ENCODE data around the gene OR2H2. TPM values are rescaled to one million over a fixed set of nuclear protein-coding genes. Genes with fewer than 3 reads are reported as not detected.
A peak's percentile ranks its signal among the peaks of the same experiment; 100 is the strongest.

The OR2H2 gene
- total and polyA plus RNA-seq, 2 experiments from 2014 or later = 0.86 TPM; not detected in 1

- TF ChIP-seq JUNB (IDR thresholded peaks at IDR 0.05; ENCODE audit: unreplicated experiment) = no peak
- no peak for TF ChIP-seq EZH2 (IDR thresholded peaks at IDR 0.05; ENCODE audit: low read depth, unreplicated experiment)
- no peak for TF ChIP-seq STAT1 (IDR thresholded peaks at IDR 0.05; ENCODE audit: unreplicated experiment)
- TF ChIP-seq CTCF (conservative IDR thresholded peaks at IDR 0.05; ENCODE audit: low read depth in 2 of 2) = no peak
- DNase-seq (ENCODE audit: low spot score) = no peak
- peaks cover 21% of the 10 kb centered on the region for H4K20me1 ChIP-seq (replicated peaks; ENCODE audit: insufficient read depth)
- Mint-ChIP-seq H3K4me1 (peaks cover 79% of the 10 kb centered on the region), H3K36me3 (ENCODE audit: low read depth) (peaks cover 60% of the 10 kb centered on the region), H3K9me3 (no peaks in the 10 kb centered on the region), H3K27me3 (ENCODE audit: insufficient read depth, low read depth, poor library complexity) (peaks cover 40% of the 10 kb centered on the region), H3K27ac (peak overlapping the region; percentile 47; the same call in 1 of the 2 replicates), H3K4me3 (peak overlapping the region; percentile 86)
- H3K27ac ChIP-seq (ENCODE audit: low read depth) = peak overlapping the region; percentile 86
- H3K4me2 ChIP-seq = peak overlapping the region; percentile 98
- peaks cover 69% of the 10 kb centered on the region for H3K4me1 ChIP-seq (ENCODE audit: insufficient read depth)
- no peak for ATAC-seq
- H3K27me3 ChIP-seq (ENCODE audit: insufficient read depth) = no peaks in the 10 kb centered on the region
- H3F3A ChIP-seq (replicated peaks; ENCODE audit: low read depth) = peaks cover 43% of the 10 kb centered on the region
- H3K36me3 ChIP-seq (ENCODE audit: insufficient read depth) = peaks cover 30% of the 10 kb centered on the region
- no peak overlapping the region for H2AFZ ChIP-seq
- peak overlapping the region; percentile 96 for H3K4me3 ChIP-seq
- peaks cover 80% of the 10 kb centered on the region for H3K79me2 ChIP-seq (replicated peaks; ENCODE audit: insufficient read depth)
- no peaks in the 10 kb centered on the region for H3K9me2 ChIP-seq (ENCODE audit: insufficient read depth)
Observed at GRCh38 chr6:29625337-29625930, 40.5 kb downstream of the OR2H2 start.

- Histone ChIP-seq H3K27me3 (ENCODE audit: insufficient read depth) (no peaks in the 10 kb centered on the region), H3K4me1 (ENCODE audit: insufficient read depth) (peaks cover 72% of the 10 kb centered on the region), H3F3A (replicated peaks; ENCODE audit: low read depth) (peaks cover 35% of the 10 kb centered on the region), H3K27ac (ENCODE audit: low read depth) (peak overlapping the region; percentile 66), H3K4me3 (peak overlapping the region; percentile 96), H3K4me2 (peak overlapping the region; percentile 98), H3K79me2 (replicated peaks; ENCODE audit: insufficient read depth) (peaks cover 83% of the 10 kb centered on the region), H2AFZ (no peak overlapping the region), H4K20me1 (replicated peaks; ENCODE audit: insufficient read depth) (peaks cover 24% of the 10 kb centered on the region), H3K36me3 (ENCODE audit: insufficient read depth) (peaks cover 13% of the 10 kb centered on the region), H3K9me2 (ENCODE audit: insufficient read depth) (no peaks in the 10 kb centered on the region)
- peaks cover 37% of the 10 kb centered on the region for H3K27me3 Mint-ChIP-seq (ENCODE audit: insufficient read depth, low read depth, poor library complexity)
- peak overlapping the region; percentile 86 for H3K4me3 Mint-ChIP-seq
- no peaks in the 10 kb centered on the region for H3K9me3 Mint-ChIP-seq
- H3K36me3 Mint-ChIP-seq (ENCODE audit: low read depth) = peaks cover 42% of the 10 kb centered on the region
- no peak for DNase-seq (ENCODE audit: low spot score)
- peaks cover 79% of the 10 kb centered on the region for H3K4me1 Mint-ChIP-seq
- H3K27ac Mint-ChIP-seq = peak overlapping the region; percentile 76
- ATAC-seq = no peak
- TF ChIP-seq EZH2phosphoT487 (IDR thresholded peaks at IDR 0.05; ENCODE audit: unreplicated experiment) (no peak), CTCF (conservative IDR thresholded peaks at IDR 0.05; ENCODE audit: low read depth in 2 of 2) (no peak), ZNF331 (CRISPR knock-in tag; IDR thresholded peaks at IDR 0.05; ENCODE audit: low read depth) (no peak)
- TF ChIP-seq, protein P1, sequence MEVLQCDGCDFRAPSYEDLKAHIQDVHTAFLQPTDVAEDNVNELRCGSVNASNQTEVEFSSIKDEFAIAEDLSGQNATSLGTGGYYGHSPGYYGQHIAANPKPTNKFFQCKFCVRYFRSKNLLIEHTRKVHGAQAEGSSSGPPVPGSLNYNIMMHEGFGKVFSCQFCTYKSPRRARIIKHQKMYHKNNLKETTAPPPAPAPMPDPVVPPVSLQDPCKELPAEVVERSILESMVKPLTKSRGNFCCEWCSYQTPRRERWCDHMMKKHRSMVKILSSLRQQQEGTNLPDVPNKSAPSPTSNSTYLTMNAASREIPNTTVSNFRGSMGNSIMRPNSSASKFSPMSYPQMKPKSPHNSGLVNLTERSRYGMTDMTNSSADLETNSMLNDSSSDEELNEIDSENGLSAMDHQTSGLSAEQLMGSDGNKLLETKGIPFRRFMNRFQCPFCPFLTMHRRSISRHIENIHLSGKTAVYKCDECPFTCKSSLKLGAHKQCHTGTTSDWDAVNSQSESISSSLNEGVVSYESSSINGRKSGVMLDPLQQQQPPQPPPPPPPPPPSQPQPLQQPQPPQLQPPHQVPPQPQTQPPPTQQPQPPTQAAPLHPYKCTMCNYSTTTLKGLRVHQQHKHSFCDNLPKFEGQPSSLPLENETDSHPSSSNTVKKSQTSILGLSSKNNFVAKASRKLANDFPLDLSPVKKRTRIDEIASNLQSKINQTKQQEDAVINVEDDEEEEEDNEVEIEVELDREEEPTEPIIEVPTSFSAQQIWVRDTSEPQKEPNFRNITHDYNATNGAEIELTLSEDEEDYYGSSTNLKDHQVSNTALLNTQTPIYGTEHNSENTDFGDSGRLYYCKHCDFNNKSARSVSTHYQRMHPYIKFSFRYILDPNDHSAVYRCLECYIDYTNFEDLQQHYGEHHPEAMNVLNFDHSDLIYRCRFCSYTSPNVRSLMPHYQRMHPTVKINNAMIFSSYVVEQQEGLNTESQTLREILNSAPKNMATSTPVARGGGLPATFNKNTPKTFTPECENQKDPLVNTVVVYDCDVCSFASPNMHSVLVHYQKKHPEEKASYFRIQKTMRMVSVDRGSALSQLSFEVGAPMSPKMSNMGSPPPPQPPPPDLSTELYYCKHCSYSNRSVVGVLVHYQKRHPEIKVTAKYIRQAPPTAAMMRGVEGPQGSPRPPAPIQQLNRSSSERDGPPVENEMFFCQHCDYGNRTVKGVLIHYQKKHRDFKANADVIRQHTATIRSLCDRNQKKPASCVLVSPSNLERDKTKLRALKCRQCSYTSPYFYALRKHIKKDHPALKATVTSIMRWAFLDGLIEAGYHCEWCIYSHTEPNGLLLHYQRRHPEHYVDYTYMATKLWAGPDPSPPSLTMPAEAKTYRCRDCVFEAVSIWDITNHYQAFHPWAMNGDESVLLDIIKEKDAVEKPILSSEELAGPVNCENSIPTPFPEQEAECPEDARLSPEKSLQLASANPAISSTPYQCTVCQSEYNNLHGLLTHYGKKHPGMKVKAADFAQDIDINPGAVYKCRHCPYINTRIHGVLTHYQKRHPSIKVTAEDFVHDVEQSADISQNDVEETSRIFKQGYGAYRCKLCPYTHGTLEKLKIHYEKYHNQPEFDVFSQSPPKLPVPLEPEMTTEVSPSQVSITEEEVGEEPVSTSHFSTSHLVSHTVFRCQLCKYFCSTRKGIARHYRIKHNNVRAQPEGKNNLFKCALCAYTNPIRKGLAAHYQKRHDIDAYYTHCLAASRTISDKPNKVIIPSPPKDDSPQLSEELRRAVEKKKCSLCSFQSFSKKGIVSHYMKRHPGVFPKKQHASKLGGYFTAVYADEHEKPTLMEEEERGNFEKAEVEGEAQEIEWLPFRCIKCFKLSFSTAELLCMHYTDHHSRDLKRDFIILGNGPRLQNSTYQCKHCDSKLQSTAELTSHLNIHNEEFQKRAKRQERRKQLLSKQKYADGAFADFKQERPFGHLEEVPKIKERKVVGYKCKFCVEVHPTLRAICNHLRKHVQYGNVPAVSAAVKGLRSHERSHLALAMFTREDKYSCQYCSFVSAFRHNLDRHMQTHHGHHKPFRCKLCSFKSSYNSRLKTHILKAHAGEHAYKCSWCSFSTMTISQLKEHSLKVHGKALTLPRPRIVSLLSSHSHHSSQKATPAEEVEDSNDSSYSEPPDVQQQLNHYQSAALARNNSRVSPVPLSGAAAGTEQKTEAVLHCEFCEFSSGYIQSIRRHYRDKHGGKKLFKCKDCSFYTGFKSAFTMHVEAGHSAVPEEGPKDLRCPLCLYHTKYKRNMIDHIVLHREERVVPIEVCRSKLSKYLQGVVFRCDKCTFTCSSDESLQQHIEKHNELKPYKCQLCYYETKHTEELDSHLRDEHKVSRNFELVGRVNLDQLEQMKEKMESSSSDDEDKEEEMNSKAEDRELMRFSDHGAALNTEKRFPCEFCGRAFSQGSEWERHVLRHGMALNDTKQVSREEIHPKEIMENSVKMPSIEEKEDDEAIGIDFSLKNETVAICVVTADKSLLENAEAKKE (CRISPR knock-in tag; IDR thresholded peaks at IDR 0.05) = no peak
- TF ChIP-seq, protein P2, sequence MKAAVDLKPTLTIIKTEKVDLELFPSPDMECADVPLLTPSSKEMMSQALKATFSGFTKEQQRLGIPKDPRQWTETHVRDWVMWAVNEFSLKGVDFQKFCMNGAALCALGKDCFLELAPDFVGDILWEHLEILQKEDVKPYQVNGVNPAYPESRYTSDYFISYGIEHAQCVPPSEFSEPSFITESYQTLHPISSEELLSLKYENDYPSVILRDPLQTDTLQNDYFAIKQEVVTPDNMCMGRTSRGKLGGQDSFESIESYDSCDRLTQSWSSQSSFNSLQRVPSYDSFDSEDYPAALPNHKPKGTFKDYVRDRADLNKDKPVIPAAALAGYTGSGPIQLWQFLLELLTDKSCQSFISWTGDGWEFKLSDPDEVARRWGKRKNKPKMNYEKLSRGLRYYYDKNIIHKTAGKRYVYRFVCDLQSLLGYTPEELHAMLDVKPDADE (IDR thresholded peaks at IDR 0.05) = no peak
Observed at GRCh38 chr6:29626948-29627754, 42.2 kb downstream of the OR2H2 start.

Data from GM23338 (cell line).